Testis (tissue), 2 donors: ENCODE measurements around the gene KDM4C.

Experiments used
- POLR2A ChIP-seq: fragments of 450-650 bp; IDR thresholded peaks from one replicate; pipeline ENCODE4 v1.6.1; 2017; ENCODE audit warnings: antibody characterized with exemption, mild to moderate bottlenecking, moderate library complexity
- TF ChIP-seq, protein P1 (sequence below), 3 experiments: fragments of 450-650 bp in 2 of 3; fragments of 200-600 bp in 1 of 3; sonication (generic) in 1 of 3; IDR thresholded peaks; one replicate each; pipeline ENCODE4 v1.5.1; 2016 to 2019; ENCODE audit warnings: antibody characterized with exemption in 3 of 3, mild to moderate bottlenecking in 2 of 3, moderate library complexity in 1 of 3

DNA sequence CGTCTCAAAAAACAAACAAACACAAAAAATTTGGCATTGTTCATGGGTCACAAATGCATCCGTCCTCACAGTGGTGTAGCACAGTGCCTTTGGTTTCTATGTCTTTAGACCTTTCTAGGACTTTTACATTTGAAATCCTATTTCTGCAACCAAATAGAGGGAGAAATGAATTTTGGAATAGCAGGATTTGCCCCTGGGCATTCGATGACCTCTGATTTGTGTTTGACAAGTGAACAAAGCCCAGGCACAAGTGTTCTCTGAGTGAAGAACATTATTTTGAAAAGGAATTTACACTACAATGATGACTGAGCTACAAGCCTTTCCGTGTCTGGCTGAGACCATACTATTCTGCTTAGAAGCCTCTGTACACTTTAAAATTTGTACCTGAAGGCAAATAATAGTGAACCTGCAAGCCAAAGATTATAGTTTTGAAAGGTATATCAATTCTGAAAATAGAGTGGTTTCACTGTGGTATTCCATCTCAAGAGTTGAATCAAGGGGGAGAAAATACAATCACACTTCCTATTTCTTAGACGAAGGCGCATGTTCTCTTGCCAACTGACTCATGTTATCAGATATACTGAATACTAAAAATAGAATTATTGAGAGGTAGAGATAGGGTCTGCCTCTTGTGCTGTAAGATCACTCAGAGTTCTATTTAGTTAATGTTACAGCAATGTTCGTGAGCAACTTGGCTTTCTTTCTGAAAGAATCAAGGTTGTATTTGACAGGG is 297.6 kb downstream of the KDM4C start:
- no peak for TF ChIP-seq POLR2A
- TF ChIP-seq, protein P1, sequence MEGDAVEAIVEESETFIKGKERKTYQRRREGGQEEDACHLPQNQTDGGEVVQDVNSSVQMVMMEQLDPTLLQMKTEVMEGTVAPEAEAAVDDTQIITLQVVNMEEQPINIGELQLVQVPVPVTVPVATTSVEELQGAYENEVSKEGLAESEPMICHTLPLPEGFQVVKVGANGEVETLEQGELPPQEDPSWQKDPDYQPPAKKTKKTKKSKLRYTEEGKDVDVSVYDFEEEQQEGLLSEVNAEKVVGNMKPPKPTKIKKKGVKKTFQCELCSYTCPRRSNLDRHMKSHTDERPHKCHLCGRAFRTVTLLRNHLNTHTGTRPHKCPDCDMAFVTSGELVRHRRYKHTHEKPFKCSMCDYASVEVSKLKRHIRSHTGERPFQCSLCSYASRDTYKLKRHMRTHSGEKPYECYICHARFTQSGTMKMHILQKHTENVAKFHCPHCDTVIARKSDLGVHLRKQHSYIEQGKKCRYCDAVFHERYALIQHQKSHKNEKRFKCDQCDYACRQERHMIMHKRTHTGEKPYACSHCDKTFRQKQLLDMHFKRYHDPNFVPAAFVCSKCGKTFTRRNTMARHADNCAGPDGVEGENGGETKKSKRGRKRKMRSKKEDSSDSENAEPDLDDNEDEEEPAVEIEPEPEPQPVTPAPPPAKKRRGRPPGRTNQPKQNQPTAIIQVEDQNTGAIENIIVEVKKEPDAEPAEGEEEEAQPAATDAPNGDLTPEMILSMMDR (IDR thresholded peaks at IDR 0.05), result no peak
